GM18526 (cell line): ENCODE measurements around the gene MARCHF10.

Experiments
- POLR2A ChIP-seq: IDR thresholded peaks from 3 replicates; pipeline ENCODE4 v1.6.1; 2011; ENCODE audit not compliant: insufficient read length; ENCODE audit errors: extremely low read depth

The MARCHF10 gene

GRCh38 chr17:62704381-62704971, 103.6 kb downstream of the MARCHF10 start:
- TF ChIP-seq POLR2A, result no peak

GRCh38 chr17:62703776-62704380, 104.2 kb downstream of the MARCHF10 start:
- TF ChIP-seq POLR2A, result no peak

- no peak for TF ChIP-seq POLR2A
Measured at GRCh38 chr17:62703261-62703775, 104.8 kb downstream of the MARCHF10 start.

GRCh38 chr17:62702746-62703260, 105.3 kb downstream of the MARCHF10 start:
- TF ChIP-seq POLR2A, result no peak

- no peak for TF ChIP-seq POLR2A
Measured at GRCh38 chr17:62701706-62702085, 106.4 kb downstream of the MARCHF10 start.

- no peak for TF ChIP-seq POLR2A
Measured at GRCh38 chr17:62700964-62701705, 107.0 kb downstream of the MARCHF10 start.

GRCh38 chr17:62696726-62697490, 111.2 kb downstream of the MARCHF10 start:
- TF ChIP-seq POLR2A, result no peak

- no peak for TF ChIP-seq POLR2A
Measured at GRCh38 chr17:62696256-62696655, 111.9 kb downstream of the MARCHF10 start.

- no peak for TF ChIP-seq POLR2A
Measured at GRCh38 chr17:62693616-62694409, 114.3 kb downstream of the MARCHF10 start.

- no peak for TF ChIP-seq POLR2A
Measured at GRCh38 chr17:62692721-62693431, 115.2 kb downstream of the MARCHF10 start.

- no peak for TF ChIP-seq POLR2A
Measured at GRCh38 chr17:62692159-62692651, 115.9 kb downstream of the MARCHF10 start.

- TF ChIP-seq POLR2A, result no peak
Measured at GRCh38 chr17:62690168-62690897, 117.8 kb downstream of the MARCHF10 start.
